ENCODE data around the gene POM121L2. TPM values are rescaled to one million over a fixed set of nuclear protein-coding genes. Genes with fewer than 3 reads are reported as not detected.

The POM121L2 gene
- total RNA-seq, 1 experiment from 2014 or later = not detected

DNA sequence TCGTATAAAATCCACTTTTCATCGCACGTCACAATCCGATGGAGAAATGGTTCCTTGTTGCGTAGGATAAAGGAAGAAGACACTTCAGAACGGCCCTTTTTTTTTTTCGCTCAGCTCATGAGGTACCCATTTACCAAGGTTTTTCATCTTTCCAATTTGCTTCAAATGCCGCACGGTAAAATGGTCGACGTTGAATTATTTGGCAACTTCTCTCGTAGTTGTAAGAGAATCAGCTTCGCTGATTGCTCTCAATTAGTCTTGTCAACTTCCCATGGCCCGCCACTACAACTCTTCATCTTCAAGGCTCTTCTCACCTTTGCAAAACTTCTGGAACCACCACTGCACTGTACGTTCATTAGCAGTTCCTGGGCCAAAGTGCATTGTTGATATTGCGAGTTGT, 28.8 kb downstream of the POM121L2 start:
- Histone ChIP-seq H4K8ac (replicated peaks; ENCODE audit: insufficient read length, low read depth, low read length) (no peak overlapping the region), H3K23ac (ENCODE audit: insufficient read length, low read depth, low read length) (no peak overlapping the region), H3K4me2 (ENCODE audit: insufficient read depth, insufficient read length, low read length) (peak overlapping the region; percentile 47), H4K20me1 (ENCODE audit: control insufficient read depth, insufficient read depth, insufficient read length) (no peaks in the 10 kb centered on the region), H3K9ac (ENCODE audit: extremely low read depth, insufficient read length, low read length) (no peak overlapping the region), H2BK5ac (ENCODE audit: insufficient read length, low read length) (no peak overlapping the region), H4K5ac (ENCODE audit: insufficient read length, low read depth, low read length) (no peak overlapping the region), H3K79me1 (ENCODE audit: insufficient read depth, low read depth, low read length, poor library complexity, severe bottlenecking) (no peaks in the 10 kb centered on the region), H3K14ac (ENCODE audit: insufficient read depth, low read length) (no peak overlapping the region), H3K27ac (ENCODE audit: insufficient read length, low read depth, low read length) (no peak overlapping the region), H3K23me2 (ENCODE audit: insufficient read length, low read depth, low read length, poor library complexity, severe bottlenecking) (peaks cover 8% of the 10 kb centered on the region), H3K4ac (ENCODE audit: low read depth, low read length) (no peak overlapping the region), H3K9me3 (ENCODE audit: control insufficient read depth, low read depth, low read length) (no peaks in the 10 kb centered on the region), H3K56ac (ENCODE audit: insufficient read length, low read depth, low read length) (no peak overlapping the region), H3T11ph (ENCODE audit: low read length) (no peak overlapping the region), H3K27me3 (ENCODE audit: insufficient read depth, low read length) (peaks cover 2% of the 10 kb centered on the region; the same call in 1 of the 2 replicates), H4K91ac (ENCODE audit: insufficient read length, low read depth, low read length) (no peak overlapping the region), H2BK120ac (ENCODE audit: low read depth, low read length, poor library complexity, severe bottlenecking) (no peak overlapping the region), H3K18ac (ENCODE audit: insufficient read length, low read depth, low read length) (no peak overlapping the region), H2AK5ac (ENCODE audit: insufficient read length, low read length) (no peak overlapping the region), H3K4me1 (ENCODE audit: insufficient read depth, low read length) (no peaks in the 10 kb centered on the region), H2AFZ (ENCODE audit: low read length) (no peak overlapping the region), H2BK20ac (ENCODE audit: low read depth, low read length, poor library complexity, severe bottlenecking) (no peak overlapping the region), H2BK15ac (ENCODE audit: low read depth, low read length) (no peak overlapping the region), H2BK12ac (ENCODE audit: insufficient read length, low read depth, low read length) (no peak overlapping the region), H3K79me2 (ENCODE audit: insufficient read depth, low read length) (no peaks in the 10 kb centered on the region)
- DNase-seq = no peak
- peaks cover 0 to 4% of the 10 kb centered on the region in 2 experiments; a peak in 1 of 5 replicates for H3K9me3 Mint-ChIP-seq
- WGBS (ENCODE audit: extremely low coverage, insufficient read length, low lambda C conversion rate) = no CpG with 5 or more reads among the region's 16 CpGs
- TF ChIP-seq, protein P1, sequence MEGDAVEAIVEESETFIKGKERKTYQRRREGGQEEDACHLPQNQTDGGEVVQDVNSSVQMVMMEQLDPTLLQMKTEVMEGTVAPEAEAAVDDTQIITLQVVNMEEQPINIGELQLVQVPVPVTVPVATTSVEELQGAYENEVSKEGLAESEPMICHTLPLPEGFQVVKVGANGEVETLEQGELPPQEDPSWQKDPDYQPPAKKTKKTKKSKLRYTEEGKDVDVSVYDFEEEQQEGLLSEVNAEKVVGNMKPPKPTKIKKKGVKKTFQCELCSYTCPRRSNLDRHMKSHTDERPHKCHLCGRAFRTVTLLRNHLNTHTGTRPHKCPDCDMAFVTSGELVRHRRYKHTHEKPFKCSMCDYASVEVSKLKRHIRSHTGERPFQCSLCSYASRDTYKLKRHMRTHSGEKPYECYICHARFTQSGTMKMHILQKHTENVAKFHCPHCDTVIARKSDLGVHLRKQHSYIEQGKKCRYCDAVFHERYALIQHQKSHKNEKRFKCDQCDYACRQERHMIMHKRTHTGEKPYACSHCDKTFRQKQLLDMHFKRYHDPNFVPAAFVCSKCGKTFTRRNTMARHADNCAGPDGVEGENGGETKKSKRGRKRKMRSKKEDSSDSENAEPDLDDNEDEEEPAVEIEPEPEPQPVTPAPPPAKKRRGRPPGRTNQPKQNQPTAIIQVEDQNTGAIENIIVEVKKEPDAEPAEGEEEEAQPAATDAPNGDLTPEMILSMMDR (conservative IDR thresholded peaks at IDR 0.05) = no peak
- no peak overlapping the region for H3K27ac Mint-ChIP-seq
- H3K36me3 Mint-ChIP-seq (ENCODE audit: insufficient read depth in 1 of 3, low read depth in 3 of 3) = no peaks in the 10 kb centered on the region
- H3K27me3 Mint-ChIP-seq (ENCODE audit: low read depth) = peaks cover 44% of the 10 kb centered on the region
- peaks cover 5 to 9% of the 10 kb centered on the region in 2 experiments for H3K4me1 Mint-ChIP-seq
- no peak overlapping the region for H3K4me3 Mint-ChIP-seq
